HFFc6 (cell line): ENCODE results near the gene CPXM2. TPM values are rescaled to one million over a fixed set of nuclear protein-coding genes. Genes with fewer than 3 reads are reported as not detected.

Source experiments
- DNase-seq: peaks from one replicate; pipeline ENCODE4 v3.0.0-alpha.2; 2018
- H3K27ac Mint-ChIP-seq: 2 replicates; pipeline ENCODE4 v1.8.0; 2020; ENCODE audit warnings: mild to moderate bottlenecking, mixed read lengths
- H3K27me3 Mint-ChIP-seq: 2 replicates; pipeline ENCODE4 v1.8.0; 2021; ENCODE audit warnings: mild to moderate bottlenecking, moderate library complexity, mixed read lengths; ENCODE audit not compliant: insufficient read depth
- H3K36me3 Mint-ChIP-seq: 2 replicates; pipeline ENCODE4 v1.8.0; 2021; ENCODE audit warnings: low read depth, mixed read lengths
- H3K4me1 Mint-ChIP-seq: 2 replicates; pipeline ENCODE4 v1.8.0; 2020; ENCODE audit warnings: low read depth, mixed read lengths
- H3K4me3 Mint-ChIP-seq: 2 replicates; pipeline ENCODE4 v1.8.0; 2020; ENCODE audit warnings: mild to moderate bottlenecking, moderate library complexity, mixed read lengths
- H3K9me3 Mint-ChIP-seq: 2 replicates; pipeline ENCODE4 v1.8.0; 2020; ENCODE audit warnings: mild to moderate bottlenecking, mixed read lengths
- total RNA-seq, 6 experiments: library from RNA; stranded (reverse); fragmentation: NEBNext Ultra II Directional; extraction: Animal tissue kit (Norgen Biotek cat#: 25700); gene quantifications; 2 replicates in 1 of 6; 3 replicates in 5 of 6; pipeline ENCODE4 v1.2.3, GENCODE V29; 2021
- TF ChIP-seq, protein P1 (sequence below): fragments of 200-600 bp; sonication (generic); IDR thresholded peaks from 2 replicates; pipeline ENCODE4 v1.5.0; 2021; ENCODE audit warnings: antibody characterized with exemption, mild to moderate bottlenecking

The CPXM2 gene
- total RNA-seq, 6 experiments from 2014 or later: not detected

DNA sequence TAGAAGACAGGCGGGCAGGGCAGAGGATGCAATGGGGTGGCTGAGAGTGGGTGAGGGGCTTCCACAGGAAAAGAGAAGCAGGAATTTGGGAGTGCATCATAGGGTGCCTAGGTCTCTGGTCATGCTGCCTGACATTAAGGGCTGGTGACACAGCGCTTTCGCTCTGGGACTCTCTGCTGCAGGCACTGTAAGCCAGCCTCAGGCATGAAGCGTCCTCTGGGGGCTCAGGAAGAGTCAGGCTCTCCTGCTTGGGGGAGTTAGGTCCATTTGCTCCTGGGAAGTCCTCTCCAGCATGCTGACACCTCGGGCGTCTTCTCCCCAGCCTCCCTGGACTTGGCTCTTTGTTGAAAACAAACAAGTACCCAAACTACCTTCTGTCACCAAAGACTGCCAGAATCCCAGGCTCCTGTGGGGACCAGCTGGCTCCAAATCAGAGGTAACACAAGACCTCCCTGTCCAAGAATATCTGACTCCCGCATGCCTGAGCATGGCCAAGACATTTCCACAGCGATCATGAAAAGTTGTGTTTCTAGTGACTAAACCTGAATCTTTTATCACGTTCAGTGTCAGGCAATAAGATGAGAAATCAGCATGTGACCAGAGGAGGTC lies 170.1 kb downstream of the CPXM2 start:
- Mint-ChIP-seq H3K4me3 (no peak overlapping the region), H3K9me3 (peaks cover 16% of the 10 kb centered on the region), H3K27ac (no peak overlapping the region), H3K4me1 (no peaks in the 10 kb centered on the region), H3K27me3 (peaks cover 12% of the 10 kb centered on the region; the same call in 1 of the 2 replicates), H3K36me3 (no peaks in the 10 kb centered on the region)
- DNase-seq: no peak
- TF ChIP-seq, protein P1, sequence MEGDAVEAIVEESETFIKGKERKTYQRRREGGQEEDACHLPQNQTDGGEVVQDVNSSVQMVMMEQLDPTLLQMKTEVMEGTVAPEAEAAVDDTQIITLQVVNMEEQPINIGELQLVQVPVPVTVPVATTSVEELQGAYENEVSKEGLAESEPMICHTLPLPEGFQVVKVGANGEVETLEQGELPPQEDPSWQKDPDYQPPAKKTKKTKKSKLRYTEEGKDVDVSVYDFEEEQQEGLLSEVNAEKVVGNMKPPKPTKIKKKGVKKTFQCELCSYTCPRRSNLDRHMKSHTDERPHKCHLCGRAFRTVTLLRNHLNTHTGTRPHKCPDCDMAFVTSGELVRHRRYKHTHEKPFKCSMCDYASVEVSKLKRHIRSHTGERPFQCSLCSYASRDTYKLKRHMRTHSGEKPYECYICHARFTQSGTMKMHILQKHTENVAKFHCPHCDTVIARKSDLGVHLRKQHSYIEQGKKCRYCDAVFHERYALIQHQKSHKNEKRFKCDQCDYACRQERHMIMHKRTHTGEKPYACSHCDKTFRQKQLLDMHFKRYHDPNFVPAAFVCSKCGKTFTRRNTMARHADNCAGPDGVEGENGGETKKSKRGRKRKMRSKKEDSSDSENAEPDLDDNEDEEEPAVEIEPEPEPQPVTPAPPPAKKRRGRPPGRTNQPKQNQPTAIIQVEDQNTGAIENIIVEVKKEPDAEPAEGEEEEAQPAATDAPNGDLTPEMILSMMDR: no peak

DNA sequence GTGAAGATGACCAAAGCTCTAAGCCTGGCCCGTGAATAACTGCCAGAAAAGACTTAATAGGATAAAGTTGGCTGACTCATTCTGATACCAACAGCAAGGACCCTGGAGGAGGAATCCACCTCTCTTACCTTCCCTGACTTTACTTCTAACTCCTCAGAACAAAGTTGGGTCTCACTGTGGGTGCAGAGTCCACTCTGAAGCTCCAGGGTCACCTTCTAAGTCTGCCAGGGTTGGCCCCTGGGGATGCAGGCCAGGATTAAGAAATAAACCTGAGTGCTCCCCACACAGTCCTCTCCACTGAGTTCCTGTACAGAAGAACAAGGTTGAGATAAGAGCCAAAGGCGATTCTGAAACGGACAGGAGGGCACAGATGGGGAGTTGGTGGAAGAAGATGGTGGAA lies 171.1 kb downstream of the CPXM2 start:
- Mint-ChIP-seq H3K4me3 (no peak overlapping the region), H3K27me3 (peaks cover 20% of the 10 kb centered on the region; the same call in 1 of the 2 replicates), H3K27ac (no peak overlapping the region), H3K9me3 (peaks cover 16% of the 10 kb centered on the region), H3K4me1 (no peaks in the 10 kb centered on the region), H3K36me3 (no peaks in the 10 kb centered on the region)
- TF ChIP-seq, protein P1: no peak
- no peak for DNase-seq

DNA sequence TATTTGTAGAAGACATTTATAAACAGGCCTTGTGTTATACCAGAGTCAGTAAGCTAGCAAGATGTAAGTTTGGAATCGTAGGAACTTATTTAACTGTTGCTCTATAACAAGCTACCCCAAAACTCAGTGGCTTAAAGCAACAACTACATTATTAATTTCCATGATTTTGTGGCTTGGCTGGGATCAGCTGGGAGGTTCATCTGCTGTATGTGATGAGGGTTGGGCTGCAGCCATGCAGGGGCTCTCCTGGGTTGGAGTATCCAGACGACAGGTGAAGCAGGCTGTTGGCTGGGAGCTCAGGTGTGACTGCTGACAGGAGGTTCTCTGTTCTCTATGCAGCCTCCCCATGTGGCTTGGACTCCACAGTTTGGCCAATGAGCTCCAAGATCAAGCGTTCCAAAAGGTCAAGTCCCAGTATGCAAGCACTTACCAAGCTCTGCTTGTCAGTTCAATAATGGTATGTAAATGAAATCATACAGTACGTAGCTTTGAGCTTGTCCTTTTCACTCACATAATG lies 173.0 kb downstream of the CPXM2 start:
- Mint-ChIP-seq H3K4me3 (no peak overlapping the region), H3K9me3 (peaks cover 14% of the 10 kb centered on the region), H3K4me1 (no peaks in the 10 kb centered on the region), H3K27me3 (peaks cover 22% of the 10 kb centered on the region; the same call in 1 of the 2 replicates), H3K36me3 (no peaks in the 10 kb centered on the region), H3K27ac (no peak overlapping the region)
- no peak for DNase-seq
- TF ChIP-seq, protein P1: no peak

DNA sequence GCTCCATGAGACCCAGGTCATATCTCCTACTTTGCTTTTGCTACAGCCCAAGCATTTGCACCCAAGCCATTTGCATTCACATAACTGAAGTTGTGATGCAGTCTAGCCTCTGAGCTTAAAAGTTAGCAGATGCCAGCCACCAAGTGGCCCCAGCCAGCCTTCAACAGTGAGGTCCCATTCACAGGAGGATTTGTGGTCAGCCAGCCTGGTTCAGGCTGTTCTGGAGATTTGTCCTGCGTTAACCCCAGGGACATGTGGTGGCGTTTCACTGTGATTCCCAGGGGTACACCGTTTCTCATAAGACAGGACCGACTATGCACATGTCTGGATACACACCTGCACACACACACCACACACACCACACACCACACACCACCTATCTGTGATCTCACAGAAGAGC lies 174.3 kb downstream of the CPXM2 start:
- Mint-ChIP-seq H3K27ac (no peak overlapping the region), H3K9me3 (peaks cover 17% of the 10 kb centered on the region), H3K4me1 (no peaks in the 10 kb centered on the region), H3K27me3 (peaks cover 22% of the 10 kb centered on the region; the same call in 1 of the 2 replicates), H3K4me3 (no peak overlapping the region), H3K36me3 (no peaks in the 10 kb centered on the region)
- TF ChIP-seq, protein P1: no peak
- no peak for DNase-seq

DNA sequence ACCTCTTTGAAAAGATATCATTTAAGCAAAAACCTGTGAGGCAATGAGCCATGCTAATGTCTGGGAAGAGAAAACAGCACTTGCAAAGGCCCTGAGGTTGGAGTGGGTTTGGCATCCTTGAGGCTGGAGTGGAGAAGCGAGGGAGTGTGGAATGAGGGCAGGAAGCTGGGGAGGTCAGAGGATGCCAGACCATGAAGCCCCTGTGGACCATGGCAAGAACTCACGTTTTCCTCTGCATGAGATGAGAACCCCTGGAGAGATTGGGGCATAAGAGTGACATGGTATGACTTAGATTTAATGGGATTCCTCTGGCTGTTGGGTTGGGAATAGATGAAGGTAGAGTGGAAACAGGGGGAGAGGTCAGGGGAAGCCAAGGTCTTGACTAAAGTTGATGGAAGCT lies 176.1 kb downstream of the CPXM2 start:
- H3K27ac Mint-ChIP-seq: no peak overlapping the region
- no peaks in the 10 kb centered on the region for H3K36me3 Mint-ChIP-seq
- H3K27me3 Mint-ChIP-seq: peaks cover 16% of the 10 kb centered on the region; the same call in 1 of the 2 replicates

More for the DNA sequence above, 176.1 kb downstream of the CPXM2 start:
- DNase-seq: no peak
- peaks cover 17% of the 10 kb centered on the region for H3K9me3 Mint-ChIP-seq
- no peaks in the 10 kb centered on the region for H3K4me1 Mint-ChIP-seq
- no peak overlapping the region for H3K4me3 Mint-ChIP-seq
- TF ChIP-seq, protein P1: no peak
